Heart left ventricle (tissue), 16 donors: ENCODE measurements around the gene PRKCA. TPM values are rescaled to one million over a fixed set of nuclear protein-coding genes. Genes with fewer than 3 reads are reported as not detected.

Experiments used
- ATAC-seq, 4 donors: fragments of 200-7000 bp; cut with Tn5 transposase; one replicate each; pipeline ENCODE4 v1.9.1; 2020 to 2022; ENCODE audit warnings: moderate library complexity in 4 of 4, mild to moderate bottlenecking in 3 of 4, moderate number of reproducible peaks in 1 of 4
- DNase-seq, 5 donors: peaks; one replicate each; pipeline ENCODE4 v3.0.0-alpha.2; 2020
- H3K27ac ChIP-seq, 12 donors: fragments of 200-600 bp; sonication (generic) in 4 of 12; one replicate each; pipeline versions ENCODE4 v1.5.0 to v1.8.0; 2016 to 2022; ENCODE audit warnings: mild to moderate bottlenecking in 2 of 12
- H3K27me3 ChIP-seq, 9 donors: fragments of 200-600 bp; sonication (generic) in 2 of 9; one replicate each; pipeline versions ENCODE4 v1.5.1 to v1.8.0; 2016 to 2022; ENCODE audit warnings: mild to moderate bottlenecking in 3 of 9
- H3K36me3 ChIP-seq, 9 donors: fragments of 200-600 bp; sonication (generic) in 2 of 9; one replicate each; pipeline versions ENCODE4 v1.5.0 to v1.8.0; 2018 to 2022; ENCODE audit warnings: mild to moderate bottlenecking in 2 of 9
- H3K4me1 ChIP-seq, 12 donors: fragments of 200-600 bp; sonication (generic) in 4 of 12; one replicate each; pipeline versions ENCODE4 v1.5.0 to v1.8.0; 2016 to 2022; ENCODE audit warnings: mild to moderate bottlenecking in 3 of 12
- H3K4me3 ChIP-seq, 12 donors: fragments of 200-600 bp; sonication (generic) in 4 of 12; one replicate each; pipeline versions ENCODE4 v1.5.0 to v1.8.0; 2017 to 2022; ENCODE audit warnings: mild to moderate bottlenecking in 9 of 12, moderate library complexity in 4 of 12
- H3K9me3 ChIP-seq, 12 donors: fragments of 200-600 bp; sonication (generic) in 4 of 12; one replicate each; pipeline versions ENCODE4 v1.5.0 to v1.8.0; 2016 to 2022; ENCODE audit warnings: mild to moderate bottlenecking in 1 of 12
- POLR2A ChIP-seq, 2 donors: fragments of 450-650 bp; IDR thresholded peaks; one replicate each; pipeline ENCODE4 v1.6.1; 2017; ENCODE audit warnings: antibody characterized with exemption in 2 of 2, mild to moderate bottlenecking in 2 of 2, moderate library complexity in 2 of 2
- WGBS, 4 donors: extraction: QIAGEN DNeasy Blood & Tissue Kit in 2 of 4; methylation state at CpG; one replicate each; pipeline versions ENCODE4 v1.1.5 to v1.1.7; 2013 to 2018; 5-methylcytosine and 5-hydroxymethylcytosine counted together
- intact Hi-C, 10 donors: fragments of 100-400 bp; cut with DNase I; formaldehyde crosslinking; loops; one replicate each; pipeline versions ENCODE4 v1.11.1 to v1.14.2; 2022
- polyA plus RNA-seq, 2 donors: library from polyadenylated mRNA; stranded (reverse); fragments of 200-250 nt; gene quantifications; one replicate each; pipeline ENCODE4 v1.2.3, GENCODE V29; 2013
- total RNA-seq, 9 donors: library from RNA; depleted of rRNA in 2 of 9; stranded (reverse); fragments of >200 nt in 2 of 9; fragmentation: NEBNext Ultra II Directional in 3 of 9; extraction: Animal tissue kit (Norgen Biotek cat#: 25700) in 3 of 9; gene quantifications; one replicate each; pipeline versions ENCODE4 v1.1.0 to v1.2.4, GENCODE V29; 2016 to 2023
- TF ChIP-seq, protein P1 (sequence below), 12 donors: fragments of 200-600 bp; sonication (generic) in 4 of 12; IDR thresholded peaks; one replicate each; pipeline versions ENCODE4 v1.5.0 to v1.8.0; 2018 to 2022; ENCODE audit warnings: antibody characterized with exemption in 12 of 12, mild to moderate bottlenecking in 5 of 12
- donor health status: ischemic (EF 13 %, LVEDD 7.1; RV severe dilation, severe dysfunction).
- donor health status: healthy with polysubstance abuse.
- donor health status: DM: no; HTN: yes; CAD: no.
- donor health status: DM: no; HTN: no; CAD: no.
- donor health status: ischemic (EF 25% LVEDD 6.9; RV normal size, moderate dysfunction).
- donor health status: ischemic (EF 25% LVEDD 5.7; RV mildly dilated, moderate dysfunction).
- donor health status: healthy.
- donor health status: DM: yes; HTN: yes; CAD: no.
- donor health status: ischemic (EF 35%, LVEDD 5.7; RV mildly dilated, moderate dysfunction).
- donor health status: nonischemic (EF 11% LVEDD 7.7; RV severe dilation, severe dysfunction).
- donor health status: DM: yes; HTN: yes; CAD: no.
- donor health status: PGD.
- donor health status: ischemic (EF 29% LVEDD 5.4; RV normal size, mild dysfunction).
- donor health status: nonischemic (EF 23%, LVEDD 6.1; RV moderate dilation, normal function).

Gene PRKCA
- total and polyA plus RNA-seq, 11 donors = 3.4 to 26.8 (median 11.4) TPM

DNA sequence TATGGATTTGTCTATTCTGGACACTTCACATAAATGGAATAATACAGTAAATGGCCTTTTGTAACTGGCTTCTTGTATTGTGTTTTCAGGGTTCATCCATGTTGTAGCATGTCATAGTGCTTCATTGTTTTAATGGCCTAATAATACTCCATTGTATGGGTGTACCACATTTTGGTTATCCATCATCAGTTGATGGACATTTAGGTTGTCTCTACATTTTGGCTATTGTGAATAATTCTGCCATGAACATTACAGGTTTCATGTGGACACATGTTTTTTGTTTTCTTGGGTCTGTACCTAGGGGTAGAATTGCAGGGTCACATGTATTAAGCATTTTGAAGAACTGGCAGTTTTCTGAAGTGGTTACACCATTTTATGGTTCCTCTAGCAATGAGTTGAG is 309.0 kb downstream of the PRKCA start:
- Histone ChIP-seq H3K9me3 (peaks cover 0 to 19% (median 8%) of the 10 kb centered on the region in 12 donors), H3K27me3 (no peaks in the 10 kb centered on the region), H3K4me3 (no peak overlapping the region), H3K4me1 (no peaks in the 10 kb centered on the region), H3K36me3 (no peaks in the 10 kb centered on the region), H3K27ac (no peak overlapping the region)
- DNase-seq (no peak), ATAC-seq (no peak)
- intact Hi-C loops = no loop called here
- TF ChIP-seq POLR2A (IDR thresholded peaks at IDR 0.05) = no peak
- TF ChIP-seq, protein P1, sequence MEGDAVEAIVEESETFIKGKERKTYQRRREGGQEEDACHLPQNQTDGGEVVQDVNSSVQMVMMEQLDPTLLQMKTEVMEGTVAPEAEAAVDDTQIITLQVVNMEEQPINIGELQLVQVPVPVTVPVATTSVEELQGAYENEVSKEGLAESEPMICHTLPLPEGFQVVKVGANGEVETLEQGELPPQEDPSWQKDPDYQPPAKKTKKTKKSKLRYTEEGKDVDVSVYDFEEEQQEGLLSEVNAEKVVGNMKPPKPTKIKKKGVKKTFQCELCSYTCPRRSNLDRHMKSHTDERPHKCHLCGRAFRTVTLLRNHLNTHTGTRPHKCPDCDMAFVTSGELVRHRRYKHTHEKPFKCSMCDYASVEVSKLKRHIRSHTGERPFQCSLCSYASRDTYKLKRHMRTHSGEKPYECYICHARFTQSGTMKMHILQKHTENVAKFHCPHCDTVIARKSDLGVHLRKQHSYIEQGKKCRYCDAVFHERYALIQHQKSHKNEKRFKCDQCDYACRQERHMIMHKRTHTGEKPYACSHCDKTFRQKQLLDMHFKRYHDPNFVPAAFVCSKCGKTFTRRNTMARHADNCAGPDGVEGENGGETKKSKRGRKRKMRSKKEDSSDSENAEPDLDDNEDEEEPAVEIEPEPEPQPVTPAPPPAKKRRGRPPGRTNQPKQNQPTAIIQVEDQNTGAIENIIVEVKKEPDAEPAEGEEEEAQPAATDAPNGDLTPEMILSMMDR (IDR thresholded peaks at IDR 0.05) = no peak

DNA sequence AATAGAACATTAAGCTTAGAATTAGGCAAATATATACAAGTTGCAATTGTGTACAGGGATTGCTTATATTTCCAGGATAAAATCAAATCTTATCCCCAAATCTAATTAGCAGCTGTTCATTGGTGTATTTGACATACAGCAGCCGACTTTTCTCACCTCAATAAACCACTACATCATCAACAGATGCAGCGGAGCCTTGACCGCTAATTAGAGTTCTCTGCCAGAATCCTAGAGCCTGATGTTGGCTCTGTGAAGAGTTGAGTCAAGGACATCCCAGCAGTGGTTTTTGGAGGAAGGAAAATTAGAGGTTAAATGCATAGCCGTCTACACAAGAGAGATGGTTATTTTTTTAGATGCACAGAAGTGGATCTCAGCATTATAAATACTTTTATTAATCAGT is 310.6 kb downstream of the PRKCA start:
- Histone ChIP-seq H3K9me3 (peaks cover 0 to 19% (median 8%) of the 10 kb centered on the region in 12 donors), H3K27me3 (no peaks in the 10 kb centered on the region), H3K4me3 (no peak overlapping the region), H3K4me1 (no peaks in the 10 kb centered on the region), H3K27ac (no peak overlapping the region), H3K36me3 (no peaks in the 10 kb centered on the region)
- intact Hi-C loops = no loop called here
- no peak for TF ChIP-seq POLR2A (IDR thresholded peaks at IDR 0.05)
- TF ChIP-seq, protein P1 (IDR thresholded peaks at IDR 0.05) = no peak
- no peak for ATAC-seq
- WGBS, 4 donors = 56 to 73% (median 66%) methylated on average over 4 of the region's 4 CpGs
- DNase-seq = no peak

DNA sequence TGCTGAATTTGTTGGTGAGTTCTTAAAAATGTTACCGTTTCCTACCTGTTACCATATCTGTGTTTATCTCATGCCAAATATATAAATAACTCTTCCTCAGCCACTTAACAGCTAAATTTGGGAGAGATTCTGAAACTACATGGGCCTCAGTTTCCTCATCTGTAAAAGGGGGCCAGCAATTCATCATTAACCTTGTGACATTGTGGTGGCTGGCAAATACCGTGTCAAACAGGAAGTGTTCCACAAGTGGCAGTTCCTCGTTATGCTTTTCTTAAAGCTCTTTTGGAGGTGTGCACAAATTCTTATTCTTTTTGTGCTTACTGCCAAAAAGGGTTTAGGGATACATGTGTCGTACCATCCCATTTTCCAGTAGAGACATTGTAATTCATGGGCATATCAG is 312.1 kb downstream of the PRKCA start:
- H3K36me3 ChIP-seq = no peaks in the 10 kb centered on the region
- WGBS, 4 donors = 75 to 77% (median 76%) methylated on average over 4 of the region's 4 CpGs
- no peaks in the 10 kb centered on the region for H3K27me3 ChIP-seq
- no peak for DNase-seq
- H3K27ac ChIP-seq = no peak overlapping the region
- H3K4me3 ChIP-seq = no peak overlapping the region
- no peak for TF ChIP-seq POLR2A (IDR thresholded peaks at IDR 0.05)
- TF ChIP-seq, protein P1 (IDR thresholded peaks at IDR 0.05) = no peak
- no peaks in the 10 kb centered on the region for H3K4me1 ChIP-seq
- ATAC-seq = no peak
- H3K9me3 ChIP-seq = peaks cover 0 to 19% (median 8%) of the 10 kb centered on the region in 12 donors
- intact Hi-C loops = no loop called here

DNA sequence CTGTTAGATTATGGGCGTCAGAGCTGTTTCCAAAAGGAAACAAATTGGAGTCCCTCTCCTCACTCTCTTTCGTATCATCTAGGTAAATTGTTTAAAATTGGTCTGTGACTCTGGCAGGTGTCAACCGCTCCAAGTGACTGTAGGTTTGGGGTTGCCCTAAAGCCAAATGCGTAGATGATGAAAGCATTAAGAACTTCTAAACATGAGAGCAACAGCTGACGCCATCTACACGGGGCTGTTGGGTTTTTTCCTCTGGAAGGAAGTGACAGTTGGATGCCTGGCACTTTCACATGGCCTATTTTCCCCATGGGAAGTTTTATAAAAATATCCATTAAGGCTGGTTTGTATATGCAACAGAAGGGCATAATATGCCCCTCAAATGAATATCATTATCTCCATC is 316.8 kb downstream of the PRKCA start:
- DNase-seq = no peak
- 74 to 87% (median 83%) methylated on average over 6 of the region's 6 CpGs for WGBS, 4 donors

More for the DNA sequence above, 316.8 kb downstream of the PRKCA start:
- Histone ChIP-seq H3K27ac (no peak overlapping the region), H3K4me3 (no peak overlapping the region), H3K36me3 (no peaks in the 10 kb centered on the region), H3K4me1 (peaks cover 0 to 7% (median 0%) of the 10 kb centered on the region in 12 donors), H3K9me3 (no peaks in the 10 kb centered on the region), H3K27me3 (no peaks in the 10 kb centered on the region)
- ATAC-seq = no peak
- TF ChIP-seq POLR2A (IDR thresholded peaks at IDR 0.05) = no peak
- TF ChIP-seq, protein P1 (IDR thresholded peaks at IDR 0.05) = no peak
- intact Hi-C loops = no loop called here
